Stimulated activated CD8-positive, alpha-beta memory T cell treated with anti-CD3 and anti-CD28 coated beads, Interleukin-4, amount 100 ng/mL, for 1 hour (primary cell): Measurements from ENCODE around the gene NCF2.
"Not testable (repeated sequence)": the region's sequence is repeated elsewhere in the genome, so short reads cannot be mapped to it uniquely, and the experiment has no call there.

Experiments
- DNase-seq, 2 donors: peaks; one replicate each; pipeline ENCODE4 v3.0.0-alpha.2; 2020; ENCODE audit warnings: low read depth in 2 of 2, low spot score in 1 of 2

Gene NCF2

GRCh38 chr1:183590244-183591191, at the start of gene NCF2:
NCF2 (minus strand) TSS chr1:183590459; CDS start chr1:183590329, 130 bp downstream.
- DNase-seq: no peak

DNA sequence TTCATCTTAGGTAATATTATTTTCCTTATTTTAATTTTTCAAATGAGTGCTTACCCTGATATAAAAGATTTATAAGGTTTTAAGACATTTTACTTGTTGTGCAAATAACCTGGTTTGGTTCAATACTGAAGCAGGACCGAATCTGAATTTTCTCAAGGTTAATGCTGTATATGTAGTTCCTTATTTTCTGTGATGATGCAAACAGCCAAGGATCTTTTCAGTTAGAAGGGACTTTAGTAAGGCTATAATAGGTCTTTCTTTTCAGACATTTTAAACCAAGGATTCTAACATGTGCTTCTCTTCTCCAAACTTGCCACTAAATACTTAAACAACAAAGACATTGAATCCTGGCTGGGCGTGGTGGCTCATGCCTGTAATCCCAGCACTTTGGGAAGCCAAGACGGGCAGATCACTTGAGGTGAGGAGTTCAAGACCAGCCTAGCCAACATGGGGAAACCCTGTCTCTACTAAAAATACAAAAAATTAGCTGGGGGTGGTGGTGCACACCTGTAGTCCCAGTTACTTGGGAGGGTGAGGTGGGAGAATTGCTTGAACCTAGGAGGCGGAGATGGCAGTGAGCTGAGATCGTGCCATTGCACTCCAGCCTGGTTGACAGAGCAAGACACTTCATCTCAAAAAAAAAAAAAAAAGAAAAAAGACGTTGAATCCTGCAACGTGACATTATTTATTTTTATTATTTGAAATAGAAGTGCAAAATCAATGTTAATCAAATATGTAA, 48.6 kb upstream of the NCF2 start:
- no peak for DNase-seq

GRCh38 chr1:183636783-183637182, 46.5 kb upstream of the NCF2 start:
- DNase-seq: no peak

DNA sequence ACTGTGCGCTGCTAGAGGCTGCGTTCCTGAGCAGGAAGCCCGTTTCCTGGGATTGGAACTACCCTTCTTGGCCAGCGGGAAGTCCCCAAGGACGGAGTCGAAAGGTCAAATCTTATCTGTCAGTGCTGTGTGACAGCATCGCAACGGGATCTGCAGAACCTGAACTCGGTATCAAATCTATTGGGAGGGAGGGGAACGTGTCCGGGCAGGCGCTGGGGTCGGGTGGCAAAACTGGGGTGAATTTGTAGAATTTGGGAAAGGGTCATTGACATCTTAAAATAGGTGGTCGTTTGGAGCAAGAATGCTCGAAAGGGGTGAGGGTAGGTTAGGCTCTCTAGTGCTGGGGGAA, 46.0 kb upstream of the NCF2 start:
- DNase-seq: no peak

DNA sequence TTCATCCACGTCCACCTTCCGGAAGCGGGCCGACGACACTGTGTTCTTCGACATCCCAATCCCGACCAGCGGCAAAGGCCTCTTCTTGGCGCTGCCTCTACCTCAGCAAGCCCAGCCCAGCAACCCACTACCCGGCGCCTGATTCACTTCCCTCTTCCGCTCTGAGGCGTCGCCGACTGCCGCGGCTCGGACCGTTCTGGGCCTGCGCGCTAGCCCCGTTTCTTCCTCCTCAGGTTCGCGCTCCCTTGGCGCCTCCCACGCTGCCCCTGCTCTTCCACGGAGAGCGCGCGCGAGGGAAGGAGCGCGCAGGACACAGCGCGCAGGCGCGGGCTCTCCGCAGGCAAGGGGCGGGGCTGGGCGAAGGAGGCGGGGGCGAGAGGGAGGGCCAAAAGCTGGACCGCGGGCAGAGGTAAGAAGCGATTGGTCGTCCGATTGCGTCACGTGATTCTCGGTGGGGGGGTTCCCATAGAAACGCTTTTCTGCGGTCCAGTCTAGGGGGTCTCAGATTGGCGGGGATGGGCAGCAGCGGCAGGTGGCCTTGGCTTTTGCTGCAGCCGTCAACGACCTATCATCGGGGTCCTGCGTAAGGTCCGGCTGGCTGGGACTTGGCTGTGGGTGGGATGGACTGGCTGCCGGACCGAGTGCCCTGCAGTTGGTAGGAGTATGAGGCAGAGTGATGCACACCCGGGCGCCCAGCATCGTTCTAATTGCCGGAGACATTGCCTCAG, 45.5 kb upstream of the NCF2 start, which contains the start of gene ARPC5:
Gene ARPC5 (minus strand): TSS at position 178 of the 728 bp plus-strand sequence. CDS start 124 bp downstream, at position 54.
- DNase-seq: peak; percentile 89 to 92

GRCh38 chr1:183635099-183635605, 44.9 kb upstream of the NCF2 start:
- DNase-seq: no peak

DNA sequence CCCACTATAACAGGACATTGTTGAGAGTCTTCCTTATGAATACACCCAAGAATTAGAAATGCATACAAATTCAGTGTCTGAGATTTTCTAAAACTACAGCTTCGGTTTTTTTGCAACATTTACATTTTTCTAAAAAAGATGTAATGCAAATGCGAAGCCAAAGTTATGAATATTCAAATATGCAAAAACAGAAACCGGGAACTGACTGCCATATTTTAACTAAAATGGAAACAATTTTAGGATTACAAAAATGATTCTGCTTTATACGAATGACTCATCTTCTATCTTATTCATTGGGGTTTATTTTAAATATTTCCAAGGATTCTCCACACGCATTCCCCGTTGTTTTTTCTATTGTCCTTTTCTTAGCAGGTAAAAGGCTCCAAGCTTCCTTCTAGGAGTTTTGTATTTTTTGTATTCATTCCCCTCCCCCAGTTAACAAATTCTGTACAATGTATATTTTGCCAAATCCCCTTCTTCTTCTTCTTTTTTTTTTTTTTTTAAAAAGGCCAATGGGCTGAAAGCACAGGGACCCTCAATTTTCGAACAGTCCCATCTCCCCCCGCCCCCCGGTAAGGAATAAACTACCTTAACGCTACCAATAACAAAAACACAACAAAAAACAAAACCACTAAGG, 44.3 kb upstream of the NCF2 start:
- DNase-seq: no peak

DNA sequence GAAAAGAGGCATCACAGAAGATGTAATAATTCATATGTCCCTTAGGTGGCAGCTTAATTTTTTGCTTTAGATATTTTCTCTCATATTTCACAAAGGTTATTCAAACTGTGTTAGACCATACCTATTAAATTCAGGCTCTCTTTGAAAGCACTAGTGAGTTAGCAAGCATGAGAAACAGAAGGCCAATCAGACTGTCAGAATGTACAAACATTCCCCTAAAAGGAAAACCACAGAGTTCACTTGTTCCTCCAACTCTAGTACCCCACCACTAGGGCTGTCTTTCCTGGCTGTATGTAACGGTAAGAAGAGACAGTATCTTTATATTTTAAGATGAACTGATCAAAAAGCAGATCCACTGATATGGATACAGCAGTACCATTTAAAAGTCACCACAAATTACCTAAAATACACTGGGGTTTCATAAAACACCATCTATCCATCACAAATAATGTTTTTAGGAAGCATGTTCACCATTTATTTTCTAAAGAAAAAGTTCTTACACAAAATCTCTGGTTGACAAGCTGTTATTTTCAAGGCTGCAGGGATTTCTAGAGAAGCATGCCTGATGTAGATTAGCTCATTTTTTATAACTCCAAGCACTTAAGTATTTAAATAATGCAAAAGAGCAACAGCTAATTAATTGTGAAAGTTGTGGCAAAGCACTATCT, 43.6 kb upstream of the NCF2 start:
- DNase-seq: no peak

DNA sequence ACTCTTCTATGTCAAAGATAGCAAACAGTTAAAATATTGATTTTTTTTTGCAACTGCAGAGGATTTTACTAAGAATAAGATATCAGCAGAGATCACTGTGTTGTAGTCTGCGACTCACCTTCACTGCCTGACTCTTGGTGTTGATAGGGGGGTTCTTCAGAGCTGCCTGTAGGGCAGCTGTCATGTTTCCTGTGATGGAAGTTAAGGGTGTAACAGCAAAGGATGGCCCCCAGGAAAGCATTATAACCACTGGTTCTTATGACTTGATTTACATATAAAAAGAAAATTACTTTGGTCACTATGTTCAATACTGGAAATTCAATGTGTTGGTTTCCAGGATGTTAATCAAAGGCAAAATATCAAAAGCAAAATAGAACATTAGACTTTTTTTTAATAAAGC, 42.7 kb upstream of the NCF2 start:
- DNase-seq: no peak

DNA sequence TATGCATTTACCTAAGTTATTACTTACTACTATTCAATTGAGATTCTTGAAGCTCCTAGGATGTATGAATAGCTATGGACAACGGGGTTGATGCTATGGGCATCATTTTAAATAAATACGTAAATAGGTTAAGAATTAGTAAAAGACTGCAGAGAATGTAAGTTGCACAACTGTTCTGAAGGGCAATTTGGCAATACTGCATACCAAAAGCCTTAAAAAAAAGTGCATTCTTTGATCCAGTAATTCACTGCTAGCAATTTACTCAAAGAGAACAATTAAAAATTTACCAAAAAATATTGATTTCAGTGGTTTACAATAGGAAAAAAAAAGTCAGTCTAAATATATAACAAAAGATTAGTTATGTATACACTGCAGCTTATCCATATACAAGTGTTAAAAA, 41.9 kb upstream of the NCF2 start:
- no peak for DNase-seq

DNA sequence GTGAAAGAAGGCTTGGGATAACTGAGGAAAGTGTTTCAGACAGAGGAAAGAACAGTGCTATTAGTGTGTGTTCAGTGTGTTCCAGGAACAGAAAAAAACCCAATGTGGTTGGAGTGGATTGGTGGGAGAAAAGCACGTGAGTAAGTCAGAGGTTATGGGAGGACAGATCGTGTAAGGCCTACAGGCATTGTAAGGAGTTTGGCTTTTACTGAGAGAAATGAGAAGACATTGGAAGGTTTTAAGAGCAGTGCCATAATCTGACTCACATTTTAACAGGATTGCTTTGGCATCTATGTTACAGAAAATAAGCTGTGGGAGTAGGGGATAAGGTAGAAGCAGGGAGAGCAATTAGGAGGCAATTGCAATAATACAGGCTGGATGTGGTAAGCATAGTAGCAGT, 40.5 kb upstream of the NCF2 start:
- no peak for DNase-seq

GRCh38 chr1:183628537-183628936, 38.3 kb upstream of the NCF2 start:
- DNase-seq: no peak

- DNase-seq: not testable (repeated sequence)
Observed at GRCh38 chr1:183626236-183626635, 36.0 kb upstream of the NCF2 start.

DNA sequence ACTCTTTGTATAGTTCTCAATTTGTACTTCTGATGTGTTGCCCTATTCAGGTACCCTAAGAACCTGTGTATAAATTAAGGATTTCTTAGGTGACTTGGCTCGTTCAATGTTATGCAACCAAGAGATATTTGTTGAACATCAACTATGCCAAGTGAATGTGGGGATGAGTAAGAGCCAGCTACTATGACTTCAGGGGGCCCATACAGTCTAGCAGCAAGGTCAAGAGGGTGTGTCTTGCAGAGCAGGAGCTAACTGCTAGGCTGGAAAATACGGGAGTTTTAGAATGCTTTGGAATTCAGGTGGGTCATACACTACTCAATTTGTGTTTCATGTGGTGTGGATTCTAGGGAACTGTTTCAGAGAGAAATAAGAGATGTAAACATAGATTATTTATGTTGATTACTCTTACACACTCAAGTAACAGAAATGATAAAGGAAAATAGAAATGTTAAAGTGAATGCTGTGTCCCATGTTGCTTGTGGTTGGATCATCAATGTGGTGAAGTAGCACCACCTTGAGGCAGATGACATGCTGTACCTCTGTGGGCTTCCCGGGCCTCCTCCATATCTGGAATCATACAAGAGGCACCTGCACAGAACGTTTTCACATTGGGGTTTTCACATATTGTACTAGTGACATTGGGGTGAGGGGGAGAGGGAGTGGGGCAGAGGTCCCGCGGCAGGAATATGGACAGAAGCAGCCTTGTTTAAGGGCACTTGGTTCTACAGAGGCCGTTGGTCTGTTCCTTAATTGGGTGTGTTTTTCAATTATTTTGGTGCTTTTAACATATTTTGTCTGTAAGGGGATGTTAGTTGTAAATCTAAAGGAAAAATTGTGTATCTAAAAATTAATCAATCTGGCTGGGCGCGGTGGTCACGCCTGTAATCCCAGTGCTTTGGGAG, 32.9 kb upstream of the NCF2 start:
- no peak for DNase-seq

DNA sequence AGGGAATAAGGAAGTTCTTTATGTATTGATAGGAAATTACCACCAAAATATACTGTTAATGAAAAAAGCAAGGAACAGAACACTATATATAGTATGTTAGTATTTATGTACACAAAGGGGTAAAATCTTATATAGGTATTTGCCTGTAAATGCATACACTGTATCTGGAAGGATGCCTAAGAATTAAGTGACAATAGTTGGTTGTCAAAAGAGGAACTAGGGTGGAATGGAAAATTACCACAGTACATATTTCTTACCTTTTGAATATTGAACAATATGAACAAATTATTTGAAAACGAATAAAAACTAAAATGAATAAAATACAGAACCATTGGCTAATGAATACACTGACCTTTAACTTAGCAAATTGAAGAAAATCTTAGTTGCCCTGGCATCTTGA, 31.8 kb upstream of the NCF2 start:
- no peak for DNase-seq

GRCh38 chr1:183620311-183620710, 30.1 kb upstream of the NCF2 start:
- DNase-seq: no peak

DNA sequence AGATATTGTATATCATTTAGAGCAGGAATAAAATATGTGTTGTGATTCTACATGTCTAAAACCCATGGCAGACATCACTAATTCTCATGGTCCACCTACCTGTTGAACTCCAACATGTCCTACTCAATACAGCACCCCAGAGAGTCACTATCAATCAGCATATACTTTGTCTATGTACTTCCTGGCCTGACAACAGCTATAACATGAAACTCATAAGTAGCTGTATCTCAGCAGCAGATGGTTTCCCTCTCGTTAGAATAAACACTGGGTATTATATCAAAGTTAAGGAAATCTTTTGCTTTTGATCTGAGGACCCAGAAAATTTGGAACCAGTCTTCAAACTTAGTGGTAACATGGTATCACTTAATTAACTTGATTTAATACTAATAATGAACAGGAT, 29.5 kb upstream of the NCF2 start:
- no peak for DNase-seq

DNA sequence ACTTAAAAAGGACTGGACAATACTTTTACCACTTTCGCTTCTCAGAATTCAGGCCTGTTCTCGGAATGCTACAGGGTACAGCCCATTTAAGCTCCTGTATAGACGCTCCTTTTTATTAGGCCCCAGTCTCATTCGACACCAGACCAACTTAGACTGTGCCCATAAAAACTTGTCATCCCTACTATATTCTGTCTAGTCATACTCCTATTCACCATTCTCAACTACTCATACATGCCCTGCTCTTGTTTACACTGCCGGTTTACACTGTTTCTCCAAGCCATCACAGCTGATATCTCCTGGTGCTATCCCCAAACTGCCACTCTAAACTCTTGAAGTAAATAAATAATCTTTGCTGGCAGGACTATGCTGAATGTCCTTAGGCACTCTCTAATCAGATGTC, 27.9 kb upstream of the NCF2 start:
- not testable (repeated sequence) for DNase-seq

- DNase-seq: not testable (repeated sequence)
Observed at GRCh38 chr1:183612975-183613374, 22.7 kb upstream of the NCF2 start.
